Urothelium cell line (cell line): ENCODE results near the gene ALDH3A1.

ENCODE experiments used
- DNase-seq: peaks from one replicate; pipeline ENCODE4 v3.0.0; 2011; ENCODE audit warnings: low spot score, mixed read lengths
- FAIRE-seq: peaks from 2 replicates; lab custom pipeline; 2011; peaks lifted over from hg19 to GRCh38; lab: Jason Lieb, UNC

The ALDH3A1 gene

GRCh38 chr17:19720631-19721426, 27.3 kb downstream of the ALDH3A1 start:
- FAIRE-seq (no peak), DNase-seq (no peak)

- no peak for DNase-seq
- FAIRE-seq = no peak
These were observed 28.0 kb downstream of the ALDH3A1 start for GRCh38 chr17:19720210-19720475.

GRCh38 chr17:19719355-19720209, 28.5 kb downstream of the ALDH3A1 start:
- DNase-seq = peak; percentile 45
- no peak for FAIRE-seq

GRCh38 chr17:19718613-19719354, 29.3 kb downstream of the ALDH3A1 start:
- FAIRE-seq = no peak
- no peak for DNase-seq

GRCh38 chr17:19718041-19718612, 30.0 kb downstream of the ALDH3A1 start:
- FAIRE-seq (no peak), DNase-seq (no peak)

GRCh38 chr17:19717411-19717908, 30.6 kb downstream of the ALDH3A1 start:
- FAIRE-seq = no peak
- DNase-seq = no peak

- FAIRE-seq (no peak), DNase-seq (no peak)
These were observed 31.1 kb downstream of the ALDH3A1 start for GRCh38 chr17:19717031-19717360.

- DNase-seq = no peak
- no peak for FAIRE-seq
These were observed 31.7 kb downstream of the ALDH3A1 start, which contains the start of gene SLC47A2 for GRCh38 chr17:19716108-19717030. Gene SLC47A2 (minus strand): TSS chr17:19716584. CDS start chr17:19716555, 29 bp downstream.

- FAIRE-seq = no peak
- no peak for DNase-seq
These were observed 33.3 kb downstream of the ALDH3A1 start for GRCh38 chr17:19714542-19715411.

GRCh38 chr17:19713901-19714361, 34.2 kb downstream of the ALDH3A1 start:
- FAIRE-seq = no peak
- no peak for DNase-seq

GRCh38 chr17:19713462-19713861, 34.6 kb downstream of the ALDH3A1 start:
- DNase-seq (no peak), FAIRE-seq (no peak)

- DNase-seq = no peak
- FAIRE-seq = no peak
These were observed 35.6 kb downstream of the ALDH3A1 start for GRCh38 chr17:19712436-19713004.

- FAIRE-seq = no peak
- no peak for DNase-seq
These were observed 38.3 kb downstream of the ALDH3A1 start for GRCh38 chr17:19709841-19710240.

GRCh38 chr17:19708431-19709175, 39.5 kb downstream of the ALDH3A1 start:
- FAIRE-seq (no peak), DNase-seq (no peak)

- FAIRE-seq (no peak), DNase-seq (no peak)
These were observed 40.3 kb downstream of the ALDH3A1 start for GRCh38 chr17:19707728-19708221.

- FAIRE-seq = no peak
- DNase-seq = no peak
These were observed 41.0 kb downstream of the ALDH3A1 start for GRCh38 chr17:19706791-19707727.
